HL-60 (cell line): Measurements from ENCODE around the gene DLL1.

ENCODE experiments used
- DNase-seq, 2 experiments: peaks; one replicate each; pipeline ENCODE4 v3.0.0-alpha.2; 2010 to 2020; ENCODE audit warnings: low read depth in 1 of 2, low spot score in 1 of 2
- H3K27ac ChIP-seq: fragments of 250-450 bp; sonication (Bioruptor Pico); replicated peaks from 2 replicates; pipeline ENCODE4 v1.5.1; 2020; ENCODE audit warnings: mild to moderate bottlenecking, moderate library complexity
- H3K27me3 ChIP-seq: fragments of 250-450 bp; sonication (Bioruptor Pico); 2 replicates; pipeline ENCODE4 v1.5.1; 2021; ENCODE audit warnings: mild to moderate bottlenecking, moderate library complexity; ENCODE audit not compliant: insufficient read depth, poor library complexity, severe bottlenecking
- H3K4me3 ChIP-seq: replicated peaks from 2 replicates; pipeline ENCODE4 v1.5.1; 2011; ENCODE audit warnings: mild to moderate bottlenecking, control low read depth, low read length; ENCODE audit not compliant: insufficient read depth
- GABPA ChIP-seq: IDR thresholded peaks from 2 replicates; pipeline ENCODE4 v1.6.1; 2012; ENCODE audit warnings: low read depth
- POLR2AphosphoS5 ChIP-seq: IDR thresholded peaks from 2 replicates; pipeline ENCODE4 v1.6.1; 2012; ENCODE audit warnings: low read depth
- SPI1 ChIP-seq: IDR thresholded peaks from 2 replicates; pipeline ENCODE4 v1.6.1; 2012; ENCODE audit warnings: low read depth, mild to moderate bottlenecking, borderline replicate concordance
- TF ChIP-seq, protein P1 (sequence below): IDR thresholded peaks from one replicate; pipeline ENCODE4 v1.5.1; 2011; ENCODE audit warnings: low read length, control low read depth, inconsistent platforms; ENCODE audit not compliant: insufficient read depth
- TF ChIP-seq, protein P2 (sequence below): IDR thresholded peaks from 2 replicates; pipeline ENCODE4 v1.6.1; 2012; ENCODE audit warnings: low read depth; ENCODE audit not compliant: insufficient replicate concordance

Gene DLL1

DNA sequence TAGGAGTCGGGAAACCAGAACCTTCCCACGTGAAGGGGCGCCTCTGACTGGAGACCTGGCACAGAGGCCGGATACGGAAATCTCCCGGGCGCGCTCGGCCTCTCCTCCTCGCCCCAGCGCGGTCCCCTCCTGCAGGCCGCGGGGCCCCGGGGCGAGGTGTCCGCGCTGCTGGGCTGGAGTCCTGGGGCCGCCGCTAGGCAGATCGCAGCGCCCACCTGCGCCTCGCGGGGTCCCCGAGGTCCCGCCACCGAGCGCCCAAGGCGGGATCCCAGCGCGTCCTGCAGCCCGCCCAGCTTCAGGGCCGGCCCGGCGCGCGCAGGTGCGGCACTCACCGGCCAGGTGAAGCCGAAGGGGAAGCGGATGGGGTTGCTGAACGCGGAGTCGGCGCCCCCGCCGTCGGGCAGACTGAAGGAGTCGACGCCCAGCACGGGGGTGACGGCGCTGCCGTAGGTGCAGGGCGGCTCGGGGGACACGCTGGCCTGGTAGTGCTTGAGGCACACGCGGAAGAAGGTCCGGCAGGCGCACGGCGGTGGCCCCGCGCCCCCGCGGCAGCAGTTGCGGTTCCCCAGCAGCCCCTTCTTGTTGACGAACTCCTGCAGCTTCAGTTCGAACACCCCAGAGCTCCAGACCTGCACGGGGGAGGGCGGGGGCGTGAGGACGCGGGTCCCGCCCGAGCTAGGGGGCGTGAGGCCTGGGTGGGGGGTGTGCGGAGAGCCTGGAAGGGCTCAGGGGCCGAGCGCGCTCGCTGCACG, 1.5 kb downstream of the DLL1 start:
- no peak for DNase-seq
- Histone ChIP-seq H3K27me3 (peaks cover 78% of the 10 kb centered on the region), H3K27ac (no peak overlapping the region), H3K4me3 (0 out of 2 replicates have a peak overlapping the region, but pooled peaks have one; percentile 37)
- TF ChIP-seq, protein P1, sequence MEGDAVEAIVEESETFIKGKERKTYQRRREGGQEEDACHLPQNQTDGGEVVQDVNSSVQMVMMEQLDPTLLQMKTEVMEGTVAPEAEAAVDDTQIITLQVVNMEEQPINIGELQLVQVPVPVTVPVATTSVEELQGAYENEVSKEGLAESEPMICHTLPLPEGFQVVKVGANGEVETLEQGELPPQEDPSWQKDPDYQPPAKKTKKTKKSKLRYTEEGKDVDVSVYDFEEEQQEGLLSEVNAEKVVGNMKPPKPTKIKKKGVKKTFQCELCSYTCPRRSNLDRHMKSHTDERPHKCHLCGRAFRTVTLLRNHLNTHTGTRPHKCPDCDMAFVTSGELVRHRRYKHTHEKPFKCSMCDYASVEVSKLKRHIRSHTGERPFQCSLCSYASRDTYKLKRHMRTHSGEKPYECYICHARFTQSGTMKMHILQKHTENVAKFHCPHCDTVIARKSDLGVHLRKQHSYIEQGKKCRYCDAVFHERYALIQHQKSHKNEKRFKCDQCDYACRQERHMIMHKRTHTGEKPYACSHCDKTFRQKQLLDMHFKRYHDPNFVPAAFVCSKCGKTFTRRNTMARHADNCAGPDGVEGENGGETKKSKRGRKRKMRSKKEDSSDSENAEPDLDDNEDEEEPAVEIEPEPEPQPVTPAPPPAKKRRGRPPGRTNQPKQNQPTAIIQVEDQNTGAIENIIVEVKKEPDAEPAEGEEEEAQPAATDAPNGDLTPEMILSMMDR, result no peak
- TF ChIP-seq POLR2AphosphoS5, result no peak
- TF ChIP-seq, protein P2, sequence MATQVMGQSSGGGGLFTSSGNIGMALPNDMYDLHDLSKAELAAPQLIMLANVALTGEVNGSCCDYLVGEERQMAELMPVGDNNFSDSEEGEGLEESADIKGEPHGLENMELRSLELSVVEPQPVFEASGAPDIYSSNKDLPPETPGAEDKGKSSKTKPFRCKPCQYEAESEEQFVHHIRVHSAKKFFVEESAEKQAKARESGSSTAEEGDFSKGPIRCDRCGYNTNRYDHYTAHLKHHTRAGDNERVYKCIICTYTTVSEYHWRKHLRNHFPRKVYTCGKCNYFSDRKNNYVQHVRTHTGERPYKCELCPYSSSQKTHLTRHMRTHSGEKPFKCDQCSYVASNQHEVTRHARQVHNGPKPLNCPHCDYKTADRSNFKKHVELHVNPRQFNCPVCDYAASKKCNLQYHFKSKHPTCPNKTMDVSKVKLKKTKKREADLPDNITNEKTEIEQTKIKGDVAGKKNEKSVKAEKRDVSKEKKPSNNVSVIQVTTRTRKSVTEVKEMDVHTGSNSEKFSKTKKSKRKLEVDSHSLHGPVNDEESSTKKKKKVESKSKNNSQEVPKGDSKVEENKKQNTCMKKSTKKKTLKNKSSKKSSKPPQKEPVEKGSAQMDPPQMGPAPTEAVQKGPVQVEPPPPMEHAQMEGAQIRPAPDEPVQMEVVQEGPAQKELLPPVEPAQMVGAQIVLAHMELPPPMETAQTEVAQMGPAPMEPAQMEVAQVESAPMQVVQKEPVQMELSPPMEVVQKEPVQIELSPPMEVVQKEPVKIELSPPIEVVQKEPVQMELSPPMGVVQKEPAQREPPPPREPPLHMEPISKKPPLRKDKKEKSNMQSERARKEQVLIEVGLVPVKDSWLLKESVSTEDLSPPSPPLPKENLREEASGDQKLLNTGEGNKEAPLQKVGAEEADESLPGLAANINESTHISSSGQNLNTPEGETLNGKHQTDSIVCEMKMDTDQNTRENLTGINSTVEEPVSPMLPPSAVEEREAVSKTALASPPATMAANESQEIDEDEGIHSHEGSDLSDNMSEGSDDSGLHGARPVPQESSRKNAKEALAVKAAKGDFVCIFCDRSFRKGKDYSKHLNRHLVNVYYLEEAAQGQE, result no peak
- no peak for TF ChIP-seq SPI1
- TF ChIP-seq GABPA, result no peak

DNA sequence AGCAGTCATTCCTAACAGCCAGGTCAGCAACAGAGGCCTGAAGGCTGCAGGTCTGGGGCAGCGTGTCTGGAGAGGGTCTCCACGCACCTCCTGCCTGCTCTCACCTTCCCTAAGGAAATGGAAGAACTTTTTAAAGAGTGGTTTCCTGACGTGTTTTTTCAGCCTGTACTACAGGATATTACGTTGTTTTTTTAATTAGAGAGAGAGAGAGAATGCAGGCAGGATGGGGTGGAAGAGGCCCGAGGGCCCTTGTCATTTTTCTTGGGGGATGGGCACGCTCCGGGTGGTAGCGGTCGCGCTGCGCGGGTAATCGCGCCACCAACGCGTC, 2.1 kb downstream of the DLL1 start:
- Histone ChIP-seq H3K4me3 (no peak overlapping the region), H3K27ac (no peak overlapping the region), H3K27me3 (peaks cover 74% of the 10 kb centered on the region)
- no peak for DNase-seq
- TF ChIP-seq SPI1 (no peak), POLR2AphosphoS5 (no peak), GABPA (no peak)
- TF ChIP-seq, protein P1, result no peak
- TF ChIP-seq, protein P2, result no peak

DNA sequence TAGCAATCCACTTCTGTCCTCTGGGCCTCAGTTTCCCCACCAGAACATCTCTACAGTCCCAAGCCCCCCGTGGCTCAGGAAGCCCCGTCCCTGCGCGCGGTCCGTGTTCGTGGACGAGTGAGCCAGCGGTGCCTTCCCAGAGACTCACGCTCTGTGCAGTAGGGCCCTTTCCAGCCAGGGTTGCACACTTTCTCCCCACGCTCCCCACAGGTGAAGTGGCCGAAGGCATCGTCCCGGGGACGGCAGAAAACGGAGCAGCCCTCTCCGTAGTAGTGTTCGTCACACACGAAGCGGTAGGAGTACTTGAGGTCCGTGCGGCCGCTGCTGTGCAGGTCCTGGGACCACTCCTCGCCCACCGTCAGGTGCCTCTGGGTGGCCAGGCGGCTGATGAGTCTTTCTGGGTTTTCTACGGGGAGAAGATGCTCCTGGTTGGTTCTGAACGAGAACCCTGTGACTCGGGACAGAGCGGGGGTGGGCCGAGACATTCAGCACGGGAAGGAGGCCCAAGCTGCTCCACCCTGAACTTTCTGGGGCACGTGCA, 2.7 kb downstream of the DLL1 start:
- TF ChIP-seq, protein P1, result no peak
- TF ChIP-seq, protein P2, result no peak
- TF ChIP-seq GABPA, result no peak
- TF ChIP-seq POLR2AphosphoS5, result no peak
- no peak for TF ChIP-seq SPI1
- DNase-seq, result no peak
- no peak overlapping the region for H3K4me3 ChIP-seq
- H3K27me3 ChIP-seq, result peaks cover 68% of the 10 kb centered on the region
- H3K27ac ChIP-seq, result no peak overlapping the region
